ENCODE results near the gene GNG13. TPM values are rescaled to one million over a fixed set of nuclear protein-coding genes. Genes with fewer than 3 reads are reported as not detected.

Gene GNG13
- total and polyA plus RNA-seq, 9 of the 15 experiments (the other 6 are each of a cell fraction or from before 2014, with no cell fraction given): not detected

DNA sequence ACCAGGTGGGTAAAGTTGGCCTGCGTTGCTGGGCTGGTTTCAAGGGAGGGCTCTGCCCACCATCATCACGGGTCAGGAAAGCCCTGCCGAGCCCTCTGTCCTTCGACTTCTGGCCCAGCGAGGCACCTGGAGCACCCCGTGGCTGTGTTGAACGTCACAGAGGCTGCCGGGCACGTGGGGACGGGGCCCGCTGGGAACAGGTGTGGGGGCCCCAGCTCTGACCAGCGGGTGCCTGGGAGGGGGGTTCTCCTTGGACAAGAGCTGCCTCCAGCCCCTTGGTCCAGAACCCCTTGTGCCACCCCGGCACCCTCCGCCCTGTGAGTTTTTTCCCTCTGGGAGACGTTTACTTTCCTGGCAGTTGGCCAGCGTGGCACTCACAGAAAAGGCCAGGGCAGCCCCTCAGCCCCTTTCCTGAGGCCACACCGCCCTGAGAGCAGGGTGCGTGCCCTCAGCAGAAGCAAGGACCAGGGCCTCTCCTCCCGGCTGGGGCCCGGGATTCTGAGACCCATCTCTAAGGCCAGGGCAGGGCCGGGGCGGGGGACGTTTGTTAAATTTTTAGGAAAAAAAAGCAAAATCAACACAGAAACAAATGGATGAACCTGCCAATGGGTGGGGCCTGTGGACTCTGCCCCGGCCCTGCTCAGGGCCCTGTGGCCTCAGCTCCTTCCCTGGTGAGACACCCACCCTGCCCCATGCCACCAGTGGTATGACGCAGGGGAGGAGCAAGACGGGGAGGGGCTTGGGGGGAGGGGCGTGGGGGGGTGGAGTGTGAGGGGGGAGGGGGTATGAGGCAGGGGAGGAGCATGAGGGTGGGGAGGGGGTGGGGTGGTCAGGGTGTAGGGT lies 31.3 kb upstream of the GNG13 start:
- no peak overlapping the region for H3K27ac ChIP-seq (ENCODE audit: extremely low read depth, low read depth, low read length)
- no peak overlapping the region for H2AFZ ChIP-seq (ENCODE audit: low read depth, low read length)
- H3K4me3 ChIP-seq: no peak overlapping the region
- no peak for FAIRE-seq
- H3K4me1 ChIP-seq (replicated peaks in 1 of 2; ENCODE audit: control insufficient read depth in 2 of 2, insufficient read depth in 2 of 2, low read length in 2 of 2): peaks cover 0 to 28% of the 10 kb centered on the region in 2 experiments; a peak in 3 of 5 replicates
- ChIA-PET POLR2A (interaction anchor here (1.0 kb wide), 1 partner anchor 17 kb away, joined by 3 read pairs; no protein-coding TSS in a partner anchor), CTCF (ENCODE audit: low intra/inter-chr PET ratio) (no interaction called here)
- no peaks in the 10 kb centered on the region for H3K36me3 ChIP-seq (ENCODE audit: control insufficient read depth, insufficient read depth, low read length)
- ATAC-seq: no peak
- no peaks in the 10 kb centered on the region for H4K20me1 ChIP-seq (replicated peaks; ENCODE audit: control insufficient read depth, insufficient read depth, low read length)
- H3K4me2 ChIP-seq (ENCODE audit: insufficient read depth, low read length): no peak overlapping the region
- WGBS (ENCODE audit: insufficient coverage, low coverage, missing lambda C conversion rate): 12% methylated on average over 22 of the region's 27 CpGs
- peaks cover 46 to 72% of the 10 kb centered on the region in 2 experiments; a peak in 4 of 5 replicates for H3K27me3 ChIP-seq (ENCODE audit: control insufficient read depth in 2 of 2, insufficient read depth in 2 of 2, low read length in 2 of 2)
- intact Hi-C loops (cut with micrococcal nuclease) (no loop called here), in situ Hi-C loops (cut with MboI) (no loop called here)
- H3K9me1 ChIP-seq (ENCODE audit: control insufficient read depth, insufficient read depth, low read length): no peaks in the 10 kb centered on the region
- peak in 2 of 4 experiments; percentile 33 to 34 for DNase-seq (ENCODE audit: extremely low read depth in 1 of 4, low spot score in 3 of 4)
- no peak for TF ChIP-seq KLF16 (IDR thresholded peaks at IDR 0.05)
- no peak for TF ChIP-seq KDM2B (CRISPR knock-in tag; IDR thresholded peaks at IDR 0.05)
- TF ChIP-seq, protein P1, sequence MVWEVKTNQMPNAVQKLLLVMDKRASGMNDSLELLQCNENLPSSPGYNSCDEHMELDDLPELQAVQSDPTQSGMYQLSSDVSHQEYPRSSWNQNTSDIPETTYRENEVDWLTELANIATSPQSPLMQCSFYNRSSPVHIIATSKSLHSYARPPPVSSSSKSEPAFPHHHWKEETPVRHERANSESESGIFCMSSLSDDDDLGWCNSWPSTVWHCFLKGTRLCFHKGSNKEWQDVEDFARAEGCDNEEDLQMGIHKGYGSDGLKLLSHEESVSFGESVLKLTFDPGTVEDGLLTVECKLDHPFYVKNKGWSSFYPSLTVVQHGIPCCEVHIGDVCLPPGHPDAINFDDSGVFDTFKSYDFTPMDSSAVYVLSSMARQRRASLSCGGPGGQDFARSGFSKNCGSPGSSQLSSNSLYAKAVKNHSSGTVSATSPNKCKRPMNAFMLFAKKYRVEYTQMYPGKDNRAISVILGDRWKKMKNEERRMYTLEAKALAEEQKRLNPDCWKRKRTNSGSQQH (CRISPR knock-in tag; IDR thresholded peaks at IDR 0.05): no peak
- peak; percentile 58; the same call in 1 of the 2 replicates for TF ChIP-seq NFIC (IDR thresholded peaks at IDR 0.05)
- TF ChIP-seq NCOR1 (IDR thresholded peaks at IDR 0.05): no peak
- TF ChIP-seq, protein P2, sequence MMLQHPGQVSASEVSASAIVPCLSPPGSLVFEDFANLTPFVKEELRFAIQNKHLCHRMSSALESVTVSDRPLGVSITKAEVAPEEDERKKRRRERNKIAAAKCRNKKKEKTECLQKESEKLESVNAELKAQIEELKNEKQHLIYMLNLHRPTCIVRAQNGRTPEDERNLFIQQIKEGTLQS (IDR thresholded peaks at IDR 0.05): no peak
- TF ChIP-seq, protein P2 (CRISPR knock-in tag; conservative IDR thresholded peaks at IDR 0.05): no peak
- H3K9me3 ChIP-seq (replicated peaks; ENCODE audit: control insufficient read depth, insufficient read depth, low read depth, low read length): peaks cover under 1% of the 10 kb centered on the region; the same call in 1 of the 2 replicates
- no peak overlapping the region for H3K9ac ChIP-seq (ENCODE audit: insufficient read depth in 1 of 2, low read depth in 2 of 2, low read length in 2 of 2)
- H3K79me2 ChIP-seq (ENCODE audit: control insufficient read depth, insufficient read depth, low read length): no peaks in the 10 kb centered on the region
- BruUV-seq (replicated peaks): no TSS peak

All from K562 (cell line).